Panc1 (cell line): Measurements from ENCODE around the gene MAP3K4. TPM values are rescaled to one million over a fixed set of nuclear protein-coding genes. Genes with fewer than 3 reads are reported as not detected.

Source experiments
- ATAC-seq: fragments of 200-7000 bp; cut with Tn5 transposase; 2 replicates; pipeline ENCODE4 v1.9.1; 2020; ENCODE audit warnings: mild to moderate bottlenecking, moderate library complexity
- BruUV-seq: library from RNA; stranded (reverse); fragments of 400-500 nt; replicated peaks from 2 replicates; lab custom pipeline; 2021; lab: Mats Ljungman, UMichigan
- CTCF ChIA-PET: fragments of 300-600 bp; sonication (Branson Sonifier 250); formaldehyde crosslinking; loops from one replicate; lab custom pipeline; 2022; ENCODE audit warnings: antibody characterized with exemption; lab: Charles Lee
- POLR2A ChIA-PET: fragments of 300-600 bp; sonication (Branson Sonifier 250); formaldehyde crosslinking; loops from one replicate; lab custom pipeline; 2022; ENCODE audit warnings: antibody characterized with exemption; lab: Charles Lee
- DNase-seq: peaks from one replicate; pipeline ENCODE4 v3.0.0-alpha.2; 2010; ENCODE audit warnings: low read depth, low spot score
- H3K27ac ChIP-seq: 2 replicates; pipeline ENCODE4 v1.5.1; 2011; ENCODE audit warnings: mild to moderate bottlenecking, low read length, inconsistent platforms
- H3K27me3 ChIP-seq: fragments of 200-500 bp; sonication (Bioruptor generic); 2 replicates; pipeline ENCODE4 v1.6.0; 2014; ENCODE audit warnings: low read length, inconsistent platforms; ENCODE audit not compliant: control insufficient read depth, insufficient read depth
- H3K36me3 ChIP-seq: fragments of 200-500 bp; sonication (Bioruptor generic); 2 replicates; pipeline ENCODE4 v1.5.1; 2014; ENCODE audit warnings: inconsistent platforms, mild to moderate bottlenecking, low read length, moderate library complexity; ENCODE audit not compliant: control insufficient read depth, insufficient read depth
- H3K4me1 ChIP-seq: 2 replicates; pipeline ENCODE4 v1.5.1; 2011; ENCODE audit warnings: inconsistent platforms, mild to moderate bottlenecking, low read length, moderate library complexity; ENCODE audit not compliant: control insufficient read depth, insufficient read depth
- H3K4me3 ChIP-seq, 2 experiments: 2 replicates each; pipeline ENCODE4 v1.5.1; 2011 to 2012; ENCODE audit warnings: low read depth in 2 of 2, low read length in 2 of 2, mild to moderate bottlenecking in 2 of 2, inconsistent platforms in 1 of 2, moderate library complexity in 1 of 2
- H3K9me3 ChIP-seq: fragments of 200-500 bp; sonication (Bioruptor generic); 2 replicates; pipeline ENCODE4 v1.5.1; 2014; ENCODE audit warnings: low read depth, mild to moderate bottlenecking, inconsistent platforms, low read length, moderate library complexity; ENCODE audit not compliant: control insufficient read depth, insufficient read depth
- POLR2AphosphoS5 ChIP-seq: IDR thresholded peaks from 2 replicates; pipeline ENCODE4 v1.6.1; 2012; ENCODE audit warnings: mild to moderate bottlenecking, low read depth, low read length, moderate library complexity
- SIN3A ChIP-seq: IDR thresholded peaks from 2 replicates; pipeline ENCODE4 v1.6.1; 2012; ENCODE audit warnings: low read depth, mild to moderate bottlenecking, low read length, moderate library complexity, borderline replicate concordance; ENCODE audit not compliant: insufficient read depth
- TCF7L2 ChIP-seq: IDR thresholded peaks from 2 replicates; pipeline ENCODE4 v1.6.1; 2011; ENCODE audit warnings: mild to moderate bottlenecking, low read depth, low read length, inconsistent platforms
- in situ Hi-C: cut with HindIII; loops from 2 replicates; pipeline ENCODE4 v1.10.0; 2016; ENCODE audit warnings: low sequenced_read_pairs, low pct_unique_long_range_greater_than_20kb
- intact Hi-C: fragments of 100-400 bp; cut with micrococcal nuclease; formaldehyde crosslinking; loops from one replicate; pipeline ENCODE4 v1.10.0; 2022; ENCODE audit not compliant: unreplicated experiment
- total RNA-seq: library from RNA; stranded (reverse); gene quantifications from one replicate; pipeline ENCODE4 v1.2.1, GENCODE V29; 2021; ENCODE audit not compliant: unreplicated experiment
- TF ChIP-seq, protein P1 (sequence below): fragments of 450-650 bp; IDR thresholded peaks from 2 replicates; pipeline ENCODE4 v1.5.1; 2017; ENCODE audit warnings: mild to moderate bottlenecking
- TF ChIP-seq, protein P2 (sequence below), 2 experiments: IDR thresholded peaks; 2 replicates each; pipeline ENCODE4 v1.6.1; 2011 to 2012; ENCODE audit warnings: low read depth in 2 of 2, control low read depth in 1 of 2, low read length in 1 of 2, mild to moderate bottlenecking in 1 of 2, moderate library complexity in 1 of 2; ENCODE audit not compliant: insufficient read depth in 1 of 2

Gene MAP3K4
- total RNA-seq, 1 experiment from 2014 or later, result 49.3 TPM

DNA sequence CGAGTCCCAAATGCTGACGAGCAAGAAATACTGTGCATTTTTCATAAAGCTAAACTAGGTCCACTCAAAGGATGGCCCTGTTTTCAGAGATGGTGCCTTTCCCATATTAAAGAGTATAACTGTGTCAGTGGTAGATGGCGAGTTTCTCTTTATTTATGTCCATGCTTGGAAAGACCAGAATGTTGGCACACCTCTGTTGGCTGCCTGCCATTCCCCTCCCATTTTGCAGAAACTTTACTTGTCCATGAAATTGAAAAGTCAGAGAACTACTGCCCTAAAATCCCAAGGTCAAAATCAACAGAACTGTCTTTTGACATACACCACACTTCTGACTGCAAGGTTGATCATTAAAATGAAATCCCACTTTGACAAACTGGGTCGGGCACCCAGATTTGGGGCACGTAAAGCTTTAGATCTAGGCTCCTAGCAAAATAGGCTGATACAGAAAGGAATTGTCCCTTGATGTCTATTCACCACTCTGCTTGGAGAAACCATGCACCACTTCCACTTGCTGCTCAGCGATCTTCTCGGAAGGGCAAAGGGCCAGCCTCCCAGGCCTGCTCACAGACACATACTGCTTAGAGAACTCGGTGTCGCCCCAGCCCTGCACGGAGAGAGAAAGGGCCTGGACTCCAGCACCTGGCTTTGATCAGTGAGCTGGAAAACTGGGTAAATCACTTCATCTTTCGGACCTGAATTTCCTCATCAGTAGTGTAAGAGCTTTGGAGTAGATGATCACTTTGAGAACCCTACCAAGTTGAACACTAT is 152.3 kb downstream of the MAP3K4 start:
- Histone ChIP-seq H3K27me3 (no peaks in the 10 kb centered on the region), H3K27ac (no peak overlapping the region), H3K4me3 (no peak overlapping the region), H3K36me3 (no peaks in the 10 kb centered on the region), H3K9me3 (no peaks in the 10 kb centered on the region), H3K4me1 (no peaks in the 10 kb centered on the region)
- POLR2A ChIA-PET, result no interaction called here
- ATAC-seq (no peak), DNase-seq (no peak)
- intact Hi-C loops, result no loop called here
- CTCF ChIA-PET, result interaction anchor here (0.5 kb wide), 1 partner anchor 55 kb away, joined by 3 read pairs; no protein-coding TSS in a partner anchor
- TF ChIP-seq POLR2AphosphoS5, result no peak
- no peak for TF ChIP-seq SIN3A
- TF ChIP-seq, protein P1, sequence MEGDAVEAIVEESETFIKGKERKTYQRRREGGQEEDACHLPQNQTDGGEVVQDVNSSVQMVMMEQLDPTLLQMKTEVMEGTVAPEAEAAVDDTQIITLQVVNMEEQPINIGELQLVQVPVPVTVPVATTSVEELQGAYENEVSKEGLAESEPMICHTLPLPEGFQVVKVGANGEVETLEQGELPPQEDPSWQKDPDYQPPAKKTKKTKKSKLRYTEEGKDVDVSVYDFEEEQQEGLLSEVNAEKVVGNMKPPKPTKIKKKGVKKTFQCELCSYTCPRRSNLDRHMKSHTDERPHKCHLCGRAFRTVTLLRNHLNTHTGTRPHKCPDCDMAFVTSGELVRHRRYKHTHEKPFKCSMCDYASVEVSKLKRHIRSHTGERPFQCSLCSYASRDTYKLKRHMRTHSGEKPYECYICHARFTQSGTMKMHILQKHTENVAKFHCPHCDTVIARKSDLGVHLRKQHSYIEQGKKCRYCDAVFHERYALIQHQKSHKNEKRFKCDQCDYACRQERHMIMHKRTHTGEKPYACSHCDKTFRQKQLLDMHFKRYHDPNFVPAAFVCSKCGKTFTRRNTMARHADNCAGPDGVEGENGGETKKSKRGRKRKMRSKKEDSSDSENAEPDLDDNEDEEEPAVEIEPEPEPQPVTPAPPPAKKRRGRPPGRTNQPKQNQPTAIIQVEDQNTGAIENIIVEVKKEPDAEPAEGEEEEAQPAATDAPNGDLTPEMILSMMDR, result no peak
- TF ChIP-seq TCF7L2, result no peak
- TF ChIP-seq, protein P2, sequence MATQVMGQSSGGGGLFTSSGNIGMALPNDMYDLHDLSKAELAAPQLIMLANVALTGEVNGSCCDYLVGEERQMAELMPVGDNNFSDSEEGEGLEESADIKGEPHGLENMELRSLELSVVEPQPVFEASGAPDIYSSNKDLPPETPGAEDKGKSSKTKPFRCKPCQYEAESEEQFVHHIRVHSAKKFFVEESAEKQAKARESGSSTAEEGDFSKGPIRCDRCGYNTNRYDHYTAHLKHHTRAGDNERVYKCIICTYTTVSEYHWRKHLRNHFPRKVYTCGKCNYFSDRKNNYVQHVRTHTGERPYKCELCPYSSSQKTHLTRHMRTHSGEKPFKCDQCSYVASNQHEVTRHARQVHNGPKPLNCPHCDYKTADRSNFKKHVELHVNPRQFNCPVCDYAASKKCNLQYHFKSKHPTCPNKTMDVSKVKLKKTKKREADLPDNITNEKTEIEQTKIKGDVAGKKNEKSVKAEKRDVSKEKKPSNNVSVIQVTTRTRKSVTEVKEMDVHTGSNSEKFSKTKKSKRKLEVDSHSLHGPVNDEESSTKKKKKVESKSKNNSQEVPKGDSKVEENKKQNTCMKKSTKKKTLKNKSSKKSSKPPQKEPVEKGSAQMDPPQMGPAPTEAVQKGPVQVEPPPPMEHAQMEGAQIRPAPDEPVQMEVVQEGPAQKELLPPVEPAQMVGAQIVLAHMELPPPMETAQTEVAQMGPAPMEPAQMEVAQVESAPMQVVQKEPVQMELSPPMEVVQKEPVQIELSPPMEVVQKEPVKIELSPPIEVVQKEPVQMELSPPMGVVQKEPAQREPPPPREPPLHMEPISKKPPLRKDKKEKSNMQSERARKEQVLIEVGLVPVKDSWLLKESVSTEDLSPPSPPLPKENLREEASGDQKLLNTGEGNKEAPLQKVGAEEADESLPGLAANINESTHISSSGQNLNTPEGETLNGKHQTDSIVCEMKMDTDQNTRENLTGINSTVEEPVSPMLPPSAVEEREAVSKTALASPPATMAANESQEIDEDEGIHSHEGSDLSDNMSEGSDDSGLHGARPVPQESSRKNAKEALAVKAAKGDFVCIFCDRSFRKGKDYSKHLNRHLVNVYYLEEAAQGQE (IDR thresholded peaks at IDR 0.05; ENCODE audit: insufficient read depth in 1 of 2, low read depth in 2 of 2, low read length in 1 of 2), result no peak
- no TSS peak for BruUV-seq
- in situ Hi-C loops, result no loop called here

DNA sequence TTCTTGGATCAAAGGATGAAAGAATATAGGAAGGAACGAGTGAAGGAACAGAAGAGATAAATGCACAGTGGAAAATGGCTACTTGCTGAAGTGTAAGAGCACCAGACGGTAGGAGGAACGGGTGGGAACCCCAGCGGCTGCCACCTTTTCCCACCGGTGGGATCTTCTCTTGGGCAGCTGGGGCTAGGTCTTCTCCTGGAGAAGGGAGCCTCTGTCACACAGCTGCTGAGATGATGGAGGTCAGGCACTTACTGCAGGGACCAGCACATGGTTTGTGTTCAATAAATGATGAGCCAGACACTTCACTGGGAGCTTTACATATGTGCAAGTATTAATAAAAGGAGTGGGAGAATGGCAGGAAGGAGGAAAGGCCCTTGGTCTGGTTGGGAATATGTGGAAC is 158.6 kb downstream of the MAP3K4 start:
- Histone ChIP-seq H3K27ac (no peak overlapping the region), H3K36me3 (no peaks in the 10 kb centered on the region), H3K9me3 (no peaks in the 10 kb centered on the region), H3K27me3 (no peaks in the 10 kb centered on the region), H3K4me1 (no peaks in the 10 kb centered on the region), H3K4me3 (no peak overlapping the region)
- CTCF ChIA-PET, result no interaction called here
- ATAC-seq, result no peak
- BruUV-seq, result no TSS peak
- DNase-seq, result no peak
- TF ChIP-seq, protein P1, result no peak
- no peak for TF ChIP-seq SIN3A
- no peak for TF ChIP-seq TCF7L2
- TF ChIP-seq POLR2AphosphoS5, result no peak
- TF ChIP-seq, protein P2 (IDR thresholded peaks at IDR 0.05; ENCODE audit: insufficient read depth in 1 of 2, low read depth in 2 of 2, low read length in 1 of 2), result no peak
- intact Hi-C loops (loop anchor here (5.0 kb wide), 1 partner anchor 222 kb away; no protein-coding TSS in a partner anchor), in situ Hi-C loops (no loop called here)
- POLR2A ChIA-PET, result no interaction called here
